Measurements from ENCODE around the gene TUBB3. TPM values are rescaled to one million over a fixed set of nuclear protein-coding genes. Genes with fewer than 3 reads are reported as not detected.

The TUBB3 gene
- total and polyA plus RNA-seq, 2 donors (not counting 1 experiment from before 2014, with no cell fraction given) = 0.34 to 4.4 TPM

DNA sequence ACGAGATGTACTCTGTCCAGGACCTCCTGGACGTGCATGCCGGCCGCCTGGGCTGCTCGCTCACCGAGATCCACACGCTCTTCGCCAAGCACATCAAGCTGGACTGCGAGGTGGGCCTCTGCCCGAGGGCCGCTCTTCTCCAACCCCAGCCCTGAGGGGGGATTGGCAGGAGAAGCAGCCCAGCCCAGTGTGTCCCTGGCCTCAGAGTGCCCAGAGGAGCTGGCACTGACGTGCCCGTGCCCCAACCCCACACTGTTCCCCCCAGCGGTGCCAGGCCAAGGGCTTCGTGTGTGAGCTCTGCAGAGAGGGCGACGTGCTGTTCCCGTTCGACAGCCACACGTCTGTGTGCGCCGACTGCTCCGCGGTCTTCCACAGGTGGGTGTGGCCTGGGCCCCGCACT lies 41.1 kb downstream of the TUBB3 start:
- Histone ChIP-seq H2AFZ (ENCODE audit: insufficient read depth, low read depth, low read length, poor library complexity, severe bottlenecking) (no peak overlapping the region), H3K27me3 (replicated peaks in 1 of 4; ENCODE audit: control extremely low read depth in 1 of 4, control insufficient read depth in 3 of 4, insufficient read depth in 4 of 4, low read length in 3 of 4) (no peaks in the 10 kb centered on the region), H3K4me3 (ENCODE audit: control extremely low read depth in 1 of 5, extremely low read depth in 1 of 5, insufficient read depth in 1 of 5, low read depth in 2 of 5, low read length in 4 of 5) (no peak overlapping the region), H3K27ac (ENCODE audit: low read length in 2 of 2) (no peak overlapping the region), H3K9ac (ENCODE audit: low read length) (no peak overlapping the region), H3K79me2 (ENCODE audit: control insufficient read depth, insufficient read depth, low read length) (peaks cover 7% of the 10 kb centered on the region), H3K4me1 (ENCODE audit: control insufficient read depth in 2 of 2, insufficient read depth in 2 of 2, low read length in 2 of 2) (no peaks in the 10 kb centered on the region), H4K20me1 (ENCODE audit: control insufficient read depth, insufficient read depth, low read length, poor library complexity, severe bottlenecking) (peaks cover 39% of the 10 kb centered on the region), H3K36me3 (replicated peaks in 1 of 2; ENCODE audit: control extremely low read depth in 1 of 2, control insufficient read depth in 1 of 2, extremely low read depth in 1 of 2, insufficient read depth in 2 of 2, low read length in 1 of 2) (peaks cover 0 to 52% of the 10 kb centered on the region in 2 experiments), H3K9me3 (ENCODE audit: control extremely low read depth in 1 of 3, control insufficient read depth in 2 of 3, insufficient read depth in 1 of 3, low read length in 2 of 3) (no peaks in the 10 kb centered on the region), H3K4me2 (replicated peaks; ENCODE audit: low read depth, low read length, poor library complexity, severe bottlenecking) (no peak overlapping the region)
- Mint-ChIP-seq H3K4me3 (no peak overlapping the region), H3K9me3 (ENCODE audit: insufficient read depth) (no peaks in the 10 kb centered on the region), H3K27ac (no peak overlapping the region), H3K4me1 (peaks cover 3% of the 10 kb centered on the region), H3K27me3 (no peaks in the 10 kb centered on the region)
- ChIA-PET POLR2A (no interaction called here), CTCF (interaction anchor here (0.9 kb wide), 1 partner anchor 47 kb away, joined by 3 read pairs; no protein-coding TSS in a partner anchor)
- intact Hi-C loops (cut with micrococcal nuclease) = no loop called here
- DNase-seq = no peak
- TF ChIP-seq EZH2 (IDR thresholded peaks at IDR 0.05; ENCODE audit: borderline replicate concordance, insufficient read depth, low read depth, low read length, poor library complexity, severe bottlenecking) (no peak), CTCF (IDR thresholded peaks at IDR 0.05) (no peak)
- no peak for ATAC-seq (ENCODE audit: low read depth)
- 97% methylated on average over 25 of the region's 25 CpGs for WGBS (ENCODE audit: insufficient coverage)

DNA sequence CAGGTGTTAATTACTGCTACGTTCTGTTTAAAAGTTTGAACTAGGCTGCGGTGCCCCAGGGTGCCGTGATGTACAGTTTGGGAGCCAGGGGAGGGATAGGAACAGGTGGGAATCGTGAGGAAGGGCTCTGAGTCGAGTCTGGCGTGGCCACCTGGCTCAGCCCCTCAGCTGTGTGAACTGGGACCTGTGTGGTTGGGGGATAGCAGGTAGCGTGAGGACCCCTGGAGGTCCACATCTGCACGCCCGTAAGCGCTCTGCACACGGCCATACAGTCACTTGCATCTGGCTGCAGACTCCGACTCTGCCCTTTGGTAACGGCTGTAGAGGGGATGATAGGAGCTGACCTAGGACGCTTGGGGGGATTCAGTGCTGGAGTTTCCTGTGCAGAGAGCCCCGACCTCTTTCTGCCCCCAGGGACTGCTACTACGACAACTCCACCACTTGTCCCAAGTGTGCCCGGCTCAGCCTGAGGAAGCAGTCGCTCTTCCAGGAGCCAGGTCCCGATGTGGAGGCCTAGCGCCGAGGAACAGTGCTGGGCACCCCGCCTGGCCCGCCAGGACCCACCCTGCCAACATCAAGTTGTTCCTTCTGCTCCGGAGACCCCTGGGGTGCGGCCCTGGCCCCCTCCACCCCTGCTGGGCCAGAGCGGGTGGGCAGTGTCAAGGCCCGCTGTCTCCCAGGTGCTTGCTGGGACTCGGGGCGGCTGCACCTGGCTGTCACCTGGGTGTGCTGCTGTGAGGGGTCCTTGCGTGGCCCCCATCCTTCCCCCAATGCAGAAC lies 42.5 kb downstream of the TUBB3 start:
- DNase-seq = no peak
- no peak overlapping the region for H3K27ac Mint-ChIP-seq

More for the DNA sequence above, 42.5 kb downstream of the TUBB3 start:
- H3K27me3 Mint-ChIP-seq = no peaks in the 10 kb centered on the region
- peaks cover 8 to 9% of the 10 kb centered on the region in 2 donors for H3K4me1 ChIP-seq (ENCODE audit: control insufficient read depth in 2 of 2, insufficient read depth in 2 of 2, low read length in 2 of 2)
- ChIA-PET POLR2A (no interaction called here), CTCF (no interaction called here)
- intact Hi-C loops (cut with micrococcal nuclease) = no loop called here
- no peak overlapping the region for H2AFZ ChIP-seq (ENCODE audit: insufficient read depth, low read depth, low read length, poor library complexity, severe bottlenecking)
- no peak overlapping the region for H3K4me2 ChIP-seq (replicated peaks; ENCODE audit: low read depth, low read length, poor library complexity, severe bottlenecking)
- no peak for ATAC-seq (ENCODE audit: low read depth)
- H4K20me1 ChIP-seq (ENCODE audit: control insufficient read depth, insufficient read depth, low read length, poor library complexity, severe bottlenecking) = peaks cover 25% of the 10 kb centered on the region
- H3K9ac ChIP-seq (ENCODE audit: low read length) = no peak overlapping the region
- no peaks in the 10 kb centered on the region for H3K79me2 ChIP-seq (ENCODE audit: control insufficient read depth, insufficient read depth, low read length)
- H3K4me3 Mint-ChIP-seq = no peak overlapping the region
- H3K9me3 ChIP-seq (ENCODE audit: control extremely low read depth in 1 of 3, control insufficient read depth in 2 of 3, insufficient read depth in 1 of 3, low read length in 2 of 3) = peaks cover 0 to 4% (median 0%) of the 10 kb centered on the region in 3 donors
- H3K27ac ChIP-seq (ENCODE audit: low read length in 2 of 2) = no peak overlapping the region
- H3K9me3 Mint-ChIP-seq (ENCODE audit: insufficient read depth) = no peaks in the 10 kb centered on the region
- peaks cover 0 to 39% of the 10 kb centered on the region in 2 experiments for H3K36me3 ChIP-seq (replicated peaks in 1 of 2; ENCODE audit: control extremely low read depth in 1 of 2, control insufficient read depth in 1 of 2, extremely low read depth in 1 of 2, insufficient read depth in 2 of 2, low read length in 1 of 2)
- no peak for TF ChIP-seq CTCF (IDR thresholded peaks at IDR 0.05)
- no peak for TF ChIP-seq EZH2 (IDR thresholded peaks at IDR 0.05; ENCODE audit: borderline replicate concordance, insufficient read depth, low read depth, low read length, poor library complexity, severe bottlenecking)
- no peak overlapping the region for H3K4me3 ChIP-seq (ENCODE audit: control extremely low read depth in 1 of 5, extremely low read depth in 1 of 5, insufficient read depth in 1 of 5, low read depth in 2 of 5, low read length in 4 of 5)
- no peaks in the 10 kb centered on the region for H3K27me3 ChIP-seq (replicated peaks in 1 of 4; ENCODE audit: control extremely low read depth in 1 of 4, control insufficient read depth in 3 of 4, insufficient read depth in 4 of 4, low read length in 3 of 4)
- H3K4me1 Mint-ChIP-seq = peaks cover 9% of the 10 kb centered on the region
- 93% methylated on average over 29 of the region's 30 CpGs for WGBS (ENCODE audit: insufficient coverage)

Data from B cell (primary cell).